Spinal cord (tissue), 10 donors: ENCODE data around the gene PRMT2. TPM values are rescaled to one million over a fixed set of nuclear protein-coding genes. Genes with fewer than 3 reads are reported as not detected.
"Not testable (repeated sequence)": the region's sequence is repeated elsewhere in the genome, so short reads cannot be mapped to it uniquely, and the experiment has no call there.

Source experiments
- DNase-seq, 6 donors: peaks; one replicate each; pipeline versions ENCODE4 v3.0.0 to v3.0.0-alpha.2; 2013 to 2015; ENCODE audit warnings: low spot score in 6 of 6, low read depth in 4 of 6
- H3K27ac ChIP-seq: one replicate; pipeline ENCODE4 v1.5.1; 2013; ENCODE audit warnings: low read depth, low read length, control low read depth
- H3K27me3 ChIP-seq: one replicate; pipeline ENCODE4 v1.6.1; 2013; ENCODE audit warnings: low read length; ENCODE audit not compliant: control insufficient read depth, insufficient read depth
- H3K36me3 ChIP-seq: one replicate; pipeline ENCODE4 v1.6.1; 2013; ENCODE audit warnings: low read length; ENCODE audit not compliant: control insufficient read depth, insufficient read depth
- H3K4me1 ChIP-seq: one replicate; pipeline ENCODE4 v1.6.1; 2013; ENCODE audit warnings: low read length; ENCODE audit not compliant: control insufficient read depth, insufficient read depth
- H3K4me3 ChIP-seq: one replicate; pipeline ENCODE4 v1.5.1; 2013; ENCODE audit warnings: low read depth, low read length, control low read depth
- H3K9me3 ChIP-seq: one replicate; pipeline ENCODE4 v1.6.1; 2013; ENCODE audit warnings: low read length; ENCODE audit not compliant: control insufficient read depth, insufficient read depth
- WGBS: methylation state at CpG from one replicate; pipeline ENCODE4 v1.1.5; 2013; ENCODE audit warnings: missing lambda C conversion rate; ENCODE audit not compliant: insufficient coverage; 5-methylcytosine and 5-hydroxymethylcytosine counted together
- polyA plus RNA-seq, 2 donors: library from polyadenylated mRNA; unstranded; fragments of 120-200 nt; gene quantifications; one replicate each; pipeline ENCODE4 v1.2.1, GENCODE V29; 2013; ENCODE audit not compliant: insufficient read length in 2 of 2
- total RNA-seq, 2 donors: library from RNA; depleted of rRNA in 1 of 2; stranded (reverse); fragments of 120-200 nt in 1 of 2; fragments of >200 nt in 1 of 2; gene quantifications; one replicate each; pipeline versions ENCODE4 v1.2.3 to v1.2.4, GENCODE V29; 2013 to 2014
- donor health status: healthy.

PRMT2 gene
- total and polyA plus RNA-seq, 4 donors: 125 to 216 (median 206) TPM

DNA sequence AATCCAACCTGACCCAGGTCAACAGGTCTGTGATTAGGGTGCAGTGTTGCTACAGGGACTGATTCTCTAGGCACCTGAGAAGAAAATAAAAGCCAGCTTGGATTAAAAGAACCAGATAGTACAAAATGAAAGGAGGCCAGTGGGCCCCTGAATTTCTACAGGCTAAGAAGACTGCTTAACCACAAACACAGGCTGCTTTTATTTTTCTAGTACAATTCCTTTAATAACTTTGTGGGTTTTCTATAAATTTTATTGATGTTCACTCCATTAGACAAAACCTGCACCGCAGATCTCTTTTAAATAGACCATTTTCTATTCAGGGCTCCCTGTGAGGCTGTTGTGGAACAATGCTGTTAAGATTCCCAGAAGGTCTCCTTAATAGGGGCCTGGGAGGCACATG is 9.7 kb upstream of the PRMT2 start:
- Histone ChIP-seq H3K27me3 (no peaks in the 10 kb centered on the region), H3K4me3 (no peak overlapping the region), H3K9me3 (peaks cover 6% of the 10 kb centered on the region), H3K27ac (no peak overlapping the region), H3K36me3 (no peaks in the 10 kb centered on the region), H3K4me1 (peaks cover 38% of the 10 kb centered on the region)
- WGBS: no CpG with 5 or more reads among the region's 1 CpG
- DNase-seq: no peak

- peaks cover 6% of the 10 kb centered on the region for H3K9me3 ChIP-seq
- 98% methylated on average over 7 of the region's 7 CpGs for WGBS
- H3K36me3 ChIP-seq: no peaks in the 10 kb centered on the region
- DNase-seq: no peak
- H3K4me3 ChIP-seq: no peak overlapping the region
- peaks cover 30% of the 10 kb centered on the region for H3K4me1 ChIP-seq
- H3K27ac ChIP-seq: no peak overlapping the region
- H3K27me3 ChIP-seq: no peaks in the 10 kb centered on the region
These were observed 8.9 kb upstream of the PRMT2 start for GRCh38 chr21:46626536-46626935.

DNA sequence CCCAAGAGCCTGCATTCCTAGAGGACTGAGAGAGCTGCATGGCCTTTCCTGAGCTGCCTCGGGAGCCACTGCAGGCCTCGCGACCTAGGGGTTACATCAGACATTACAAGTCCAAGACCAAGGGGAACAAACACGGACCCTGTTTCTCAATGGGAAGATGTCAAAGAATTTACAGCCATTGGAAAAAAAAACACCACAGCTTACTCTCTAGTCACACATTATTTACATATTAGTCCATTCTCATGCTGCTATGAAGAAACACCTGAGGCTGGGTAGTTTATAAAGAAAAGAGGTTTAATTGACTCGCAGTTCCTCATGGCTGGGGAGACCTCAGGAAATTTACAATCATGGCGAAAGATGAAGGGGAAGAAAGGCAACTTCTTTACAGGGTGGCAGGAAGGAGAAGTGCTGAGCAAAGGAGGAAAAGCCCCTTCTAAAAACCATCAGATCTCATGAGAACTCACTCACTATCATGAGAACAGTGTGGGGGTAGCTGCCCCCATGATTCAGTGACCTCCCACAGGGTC is 8.4 kb upstream of the PRMT2 start:
- Histone ChIP-seq H3K4me3 (no peak overlapping the region), H3K9me3 (peaks cover 6% of the 10 kb centered on the region), H3K4me1 (peaks cover 26% of the 10 kb centered on the region), H3K36me3 (no peaks in the 10 kb centered on the region), H3K27ac (no peak overlapping the region), H3K27me3 (no peaks in the 10 kb centered on the region)
- no peak for DNase-seq
- WGBS: 67% methylated on average over 4 of the region's 6 CpGs

- peaks cover 6% of the 10 kb centered on the region for H3K9me3 ChIP-seq
- no peak for DNase-seq
- no peaks in the 10 kb centered on the region for H3K27me3 ChIP-seq
- H3K27ac ChIP-seq: no peak overlapping the region
- 94% methylated on average over 3 of the region's 4 CpGs for WGBS
- H3K36me3 ChIP-seq: no peaks in the 10 kb centered on the region
- H3K4me1 ChIP-seq: peaks cover 20% of the 10 kb centered on the region
- H3K4me3 ChIP-seq: no peak overlapping the region
These were observed 7.7 kb upstream of the PRMT2 start for GRCh38 chr21:46627726-46628125.

DNA sequence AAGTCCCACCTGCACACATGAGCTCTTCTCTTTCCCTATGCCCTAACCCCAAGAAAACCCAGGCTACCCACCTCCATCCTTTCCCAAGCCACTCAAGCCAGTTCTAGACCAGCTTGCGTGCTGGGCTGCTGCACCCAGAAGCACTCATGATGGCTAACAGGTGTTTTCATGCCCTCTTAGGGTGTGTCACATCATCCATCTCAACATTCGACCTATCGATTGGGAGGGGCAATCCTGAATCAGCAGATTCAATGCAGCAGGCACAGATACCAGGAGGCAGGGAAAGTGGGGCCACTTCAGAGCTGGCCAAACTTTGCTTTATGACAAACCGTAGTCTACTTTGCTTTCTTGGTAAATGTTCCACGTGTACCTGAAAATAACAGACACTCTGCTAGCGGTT is 6.6 kb upstream of the PRMT2 start:
- Histone ChIP-seq H3K27ac (no peak overlapping the region), H3K4me3 (no peak overlapping the region), H3K36me3 (no peaks in the 10 kb centered on the region), H3K9me3 (peaks cover 6% of the 10 kb centered on the region), H3K27me3 (no peaks in the 10 kb centered on the region), H3K4me1 (peaks cover 10% of the 10 kb centered on the region)
- no peak for DNase-seq
- 91% methylated on average over 4 of the region's 6 CpGs for WGBS

DNA sequence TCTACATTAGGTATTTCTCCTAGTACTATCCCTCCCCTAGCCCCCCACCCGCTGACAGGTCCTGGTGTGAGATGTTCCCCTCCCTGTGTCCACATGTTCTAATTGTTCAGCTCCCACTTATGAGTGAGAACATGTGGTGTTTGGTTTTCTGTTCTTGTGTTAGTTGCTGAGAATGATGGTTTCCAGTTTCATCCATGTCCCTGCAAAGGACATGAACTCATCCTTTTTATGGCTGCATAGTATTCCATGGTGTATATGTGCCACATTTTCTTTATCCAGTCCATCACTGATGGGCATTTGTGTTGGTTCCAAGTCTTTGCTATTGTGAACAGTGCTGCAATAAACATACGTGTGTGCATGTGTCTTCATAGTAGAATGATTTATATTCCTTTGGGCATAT is 4.6 kb upstream of the PRMT2 start:
- H3K4me1 ChIP-seq, H3K27ac ChIP-seq, H3K36me3 ChIP-seq, H3K4me3 ChIP-seq, H3K27me3 ChIP-seq, DNase-seq, H3K9me3 ChIP-seq: not testable (repeated sequence)
- WGBS: 100% methylated on average over 1 of the region's 2 CpGs

DNA sequence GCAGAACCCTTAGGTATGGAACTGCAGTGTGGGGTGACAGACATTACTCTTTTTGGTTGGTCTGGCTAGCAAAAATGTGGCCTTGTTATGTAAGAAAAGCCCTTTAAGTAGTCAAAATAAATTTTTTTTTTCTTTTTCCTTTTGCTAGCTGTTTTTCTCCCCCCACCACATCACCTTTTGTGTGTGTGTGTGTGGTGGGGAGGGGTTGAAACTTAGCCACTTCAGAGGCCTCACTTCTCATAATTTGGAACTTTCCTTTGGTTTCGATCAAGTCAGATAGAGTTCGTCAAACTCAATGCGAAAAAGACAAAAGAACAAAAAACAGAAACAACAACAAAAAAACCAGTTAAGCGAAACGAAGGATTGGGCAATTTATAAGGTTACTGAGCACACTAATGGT is 1.9 kb upstream of the PRMT2 start:
- WGBS: no CpG with 5 or more reads among the region's 5 CpGs
- Histone ChIP-seq H3K27ac (no peak overlapping the region), H3K27me3 (no peaks in the 10 kb centered on the region), H3K4me3 (no peak overlapping the region), H3K36me3 (peaks cover 2% of the 10 kb centered on the region), H3K4me1 (peaks cover 3% of the 10 kb centered on the region), H3K9me3 (no peaks in the 10 kb centered on the region)
- no peak for DNase-seq

DNA sequence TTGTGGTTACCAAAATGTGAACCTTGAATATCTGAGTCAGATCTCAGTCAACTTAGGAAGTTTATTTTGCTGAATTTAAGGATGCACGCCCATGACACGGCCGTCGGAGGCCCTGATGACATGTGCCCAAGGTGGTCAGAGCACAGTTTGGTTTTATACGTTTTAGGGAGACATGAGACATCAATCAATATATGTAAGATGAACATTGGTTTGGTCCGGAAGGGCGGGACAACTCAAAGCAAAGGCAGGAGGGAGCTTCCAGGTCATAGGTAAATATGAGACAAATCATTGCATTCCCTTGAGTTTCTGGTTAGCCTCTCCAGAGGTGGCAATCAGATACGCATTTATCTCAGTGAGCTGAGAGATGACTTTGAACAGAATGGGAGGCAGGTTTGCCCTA is 1.0 kb upstream of the PRMT2 start:
- Histone ChIP-seq H3K36me3 (peaks cover 2% of the 10 kb centered on the region), H3K4me1 (peaks cover 3% of the 10 kb centered on the region), H3K9me3 (no peaks in the 10 kb centered on the region), H3K4me3 (peak overlapping the region; percentile 82), H3K27me3 (no peaks in the 10 kb centered on the region), H3K27ac (peak overlapping the region; percentile 97)
- WGBS: 88% methylated on average over 8 of the region's 8 CpGs
- DNase-seq: no peak

DNA sequence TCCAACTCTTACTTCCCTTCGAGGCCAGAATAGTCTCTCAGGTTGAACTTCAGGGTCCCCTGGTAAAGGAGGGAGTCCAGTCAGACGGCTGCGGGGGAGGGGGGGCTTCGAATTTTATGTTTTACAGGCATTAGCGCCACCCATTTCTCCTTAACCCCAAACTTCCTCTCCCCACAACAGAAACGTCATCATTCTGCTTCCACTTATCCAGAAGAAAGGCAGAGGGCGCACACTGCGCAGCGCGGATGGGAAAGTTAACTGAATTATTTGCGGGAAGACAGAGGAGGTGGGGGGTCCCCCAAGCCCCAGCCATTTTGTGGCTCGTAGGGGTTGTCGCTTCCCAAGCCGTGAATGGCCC is 529 bp upstream of the PRMT2 start:
- H3K27ac ChIP-seq: peak overlapping the region; percentile 97
- H3K4me1 ChIP-seq: peaks cover 3% of the 10 kb centered on the region
- H3K9me3 ChIP-seq: no peaks in the 10 kb centered on the region
- no peaks in the 10 kb centered on the region for H3K27me3 ChIP-seq
- peak overlapping the region; percentile 82 for H3K4me3 ChIP-seq
- 0% methylated on average over 7 of the region's 14 CpGs for WGBS
- peaks cover 2% of the 10 kb centered on the region for H3K36me3 ChIP-seq
- peak; percentile 71 to 99 (median 87) for DNase-seq

- Histone ChIP-seq H3K4me1 (peaks cover 3% of the 10 kb centered on the region), H3K27me3 (no peaks in the 10 kb centered on the region), H3K9me3 (no peaks in the 10 kb centered on the region), H3K4me3 (peak overlapping the region; percentile 82), H3K36me3 (peaks cover 7% of the 10 kb centered on the region), H3K27ac (peak overlapping the region; percentile 97)
- WGBS: 0% methylated on average over 1 of the region's 8 CpGs
- DNase-seq: no peak
These were observed 673 bp downstream of the PRMT2 start for GRCh38 chr21:46636181-46636512.
